HT1080 (cell line): ENCODE results near the gene VSIR. TPM values are rescaled to one million over a fixed set of nuclear protein-coding genes. Genes with fewer than 3 reads are reported as not detected.

Source experiments
- DNase-seq: peaks from one replicate; pipeline ENCODE4 v3.0.0-alpha.2; 2015; ENCODE audit warnings: low read depth
- total RNA-seq: library from RNA; depleted of rRNA; stranded (reverse); fragments of >200 nt; shearing (Covaris generic); gene quantifications from 2 replicates; pipeline ENCODE4 v1.2.3, GENCODE V29; 2014

Gene VSIR
- total RNA-seq, 1 experiment from 2014 or later = 0.02 TPM

- DNase-seq = no peak
Observed at GRCh38 chr10:71735709-71736569, 37.4 kb downstream of the VSIR start.

- DNase-seq = no peak
Observed at GRCh38 chr10:71734797-71735196, 38.5 kb downstream of the VSIR start.

- DNase-seq = no peak
Observed at GRCh38 chr10:71731791-71732190, 41.5 kb downstream of the VSIR start.

GRCh38 chr10:71729161-71729636 lies 44.1 kb downstream of the VSIR start:
- DNase-seq = no peak

GRCh38 chr10:71727738-71728737 lies 45.3 kb downstream of the VSIR start:
- no peak for DNase-seq

- no peak for DNase-seq
Observed at GRCh38 chr10:71727105-71727737, 46.1 kb downstream of the VSIR start.

- no peak for DNase-seq
Observed at GRCh38 chr10:71726580-71727104, 46.7 kb downstream of the VSIR start.

GRCh38 chr10:71725998-71726579 lies 47.2 kb downstream of the VSIR start:
- no peak for DNase-seq

GRCh38 chr10:71725249-71725648 lies 48.1 kb downstream of the VSIR start:
- DNase-seq = no peak

- DNase-seq = no peak
Observed at GRCh38 chr10:71724539-71724938, 48.8 kb downstream of the VSIR start.

- no peak for DNase-seq
Observed at GRCh38 chr10:71723311-71723710, 50.0 kb downstream of the VSIR start.

GRCh38 chr10:71722849-71723248 lies 50.5 kb downstream of the VSIR start:
- no peak for DNase-seq

- DNase-seq = no peak
Observed at GRCh38 chr10:71721313-71721712, 52.0 kb downstream of the VSIR start.

- no peak for DNase-seq
Observed at GRCh38 chr10:71720288-71720687, 53.0 kb downstream of the VSIR start.

- no peak for DNase-seq
Observed at GRCh38 chr10:71719464-71720201, 53.7 kb downstream of the VSIR start, which contains the start of gene C10orf105. Gene C10orf105, minus strand, starts transcription at chr10:71719778. Its CDS starts 3,441 bp downstream, at chr10:71716337.

- no peak for DNase-seq
Observed at GRCh38 chr10:71719042-71719441, 54.3 kb downstream of the VSIR start.

GRCh38 chr10:71718165-71718698 lies 55.1 kb downstream of the VSIR start:
- no peak for DNase-seq

GRCh38 chr10:71717551-71717951 lies 55.8 kb downstream of the VSIR start:
- DNase-seq = no peak

- DNase-seq = no peak
Observed at GRCh38 chr10:71717056-71717455, 56.3 kb downstream of the VSIR start.

- no peak for DNase-seq
Observed at GRCh38 chr10:71716426-71716825, 56.9 kb downstream of the VSIR start.
